Measurements from ENCODE around the gene TMCO2.

DNA sequence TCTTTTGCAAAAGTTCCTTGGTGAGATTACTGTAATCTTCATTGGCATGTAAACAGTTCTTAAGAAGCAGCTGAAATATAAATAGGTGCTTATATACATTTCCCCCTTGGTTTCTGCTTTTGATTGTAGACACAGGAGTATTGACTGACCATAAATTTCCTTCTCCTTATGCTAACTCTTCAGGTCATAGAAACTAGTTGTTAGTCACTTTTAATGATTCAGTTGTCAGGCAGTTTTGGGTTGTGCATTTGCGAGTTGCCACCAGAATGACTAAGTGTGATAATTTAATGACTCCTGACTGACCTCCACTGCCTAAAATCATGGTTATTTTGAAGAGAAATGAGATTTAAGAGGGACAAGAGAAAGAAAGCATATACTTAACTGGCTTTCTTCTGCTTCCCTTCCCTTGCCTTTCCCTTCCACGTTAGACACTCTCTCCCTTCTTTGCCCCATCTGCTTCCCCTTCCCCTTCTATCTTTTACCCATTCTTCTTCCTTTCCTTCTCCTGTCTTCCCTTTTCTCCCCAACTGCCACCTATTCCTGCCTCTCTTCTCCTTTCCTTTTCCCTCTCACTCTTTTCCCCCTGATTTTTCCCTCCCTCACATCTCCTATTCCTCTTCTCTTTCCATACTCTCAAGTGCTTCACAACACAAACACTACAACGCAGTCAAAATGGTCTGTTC, 22.6 kb downstream of the TMCO2 start:
- TF ChIP-seq, protein P1, sequence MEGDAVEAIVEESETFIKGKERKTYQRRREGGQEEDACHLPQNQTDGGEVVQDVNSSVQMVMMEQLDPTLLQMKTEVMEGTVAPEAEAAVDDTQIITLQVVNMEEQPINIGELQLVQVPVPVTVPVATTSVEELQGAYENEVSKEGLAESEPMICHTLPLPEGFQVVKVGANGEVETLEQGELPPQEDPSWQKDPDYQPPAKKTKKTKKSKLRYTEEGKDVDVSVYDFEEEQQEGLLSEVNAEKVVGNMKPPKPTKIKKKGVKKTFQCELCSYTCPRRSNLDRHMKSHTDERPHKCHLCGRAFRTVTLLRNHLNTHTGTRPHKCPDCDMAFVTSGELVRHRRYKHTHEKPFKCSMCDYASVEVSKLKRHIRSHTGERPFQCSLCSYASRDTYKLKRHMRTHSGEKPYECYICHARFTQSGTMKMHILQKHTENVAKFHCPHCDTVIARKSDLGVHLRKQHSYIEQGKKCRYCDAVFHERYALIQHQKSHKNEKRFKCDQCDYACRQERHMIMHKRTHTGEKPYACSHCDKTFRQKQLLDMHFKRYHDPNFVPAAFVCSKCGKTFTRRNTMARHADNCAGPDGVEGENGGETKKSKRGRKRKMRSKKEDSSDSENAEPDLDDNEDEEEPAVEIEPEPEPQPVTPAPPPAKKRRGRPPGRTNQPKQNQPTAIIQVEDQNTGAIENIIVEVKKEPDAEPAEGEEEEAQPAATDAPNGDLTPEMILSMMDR (IDR thresholded peaks at IDR 0.05), result no peak
- no peak for TF ChIP-seq POLR2A (IDR thresholded peaks at IDR 0.05)
